Muscle layer of duodenum (tissue), 2 donors: ENCODE results near the gene GRK5.

Source experiments
- H3K27ac ChIP-seq: one replicate; pipeline ENCODE4 v1.7.0; 2013; ENCODE audit warnings: mild to moderate bottlenecking, low read length
- H3K27me3 ChIP-seq: one replicate; pipeline ENCODE4 v1.7.0; 2013; ENCODE audit warnings: low read depth, mild to moderate bottlenecking, control low read depth, low read length
- H3K36me3 ChIP-seq, 2 donors: one replicate each; pipeline ENCODE4 v1.7.0; 2013; ENCODE audit warnings: low read length in 2 of 2, control low read depth in 1 of 2, mild to moderate bottlenecking in 1 of 2; ENCODE audit not compliant: insufficient read depth in 2 of 2, control insufficient read depth in 1 of 2
- H3K4me1 ChIP-seq, 2 donors: one replicate each; pipeline ENCODE4 v1.7.0; 2013; ENCODE audit warnings: low read length in 2 of 2, mild to moderate bottlenecking in 2 of 2, control low read depth in 1 of 2, moderate library complexity in 1 of 2; ENCODE audit not compliant: insufficient read depth in 2 of 2, control insufficient read depth in 1 of 2
- H3K4me3 ChIP-seq, 2 donors: one replicate each; pipeline ENCODE4 v1.7.0; 2013; ENCODE audit warnings: low read length in 2 of 2, low read depth in 1 of 2, mild to moderate bottlenecking in 1 of 2
- H3K9me3 ChIP-seq, 2 donors: one replicate each; pipeline ENCODE4 v1.7.0; 2013; ENCODE audit warnings: low read length in 2 of 2, control low read depth in 1 of 2, mild to moderate bottlenecking in 1 of 2; ENCODE audit not compliant: control insufficient read depth in 1 of 2
- donor health status: healthy.

GRK5 gene

DNA sequence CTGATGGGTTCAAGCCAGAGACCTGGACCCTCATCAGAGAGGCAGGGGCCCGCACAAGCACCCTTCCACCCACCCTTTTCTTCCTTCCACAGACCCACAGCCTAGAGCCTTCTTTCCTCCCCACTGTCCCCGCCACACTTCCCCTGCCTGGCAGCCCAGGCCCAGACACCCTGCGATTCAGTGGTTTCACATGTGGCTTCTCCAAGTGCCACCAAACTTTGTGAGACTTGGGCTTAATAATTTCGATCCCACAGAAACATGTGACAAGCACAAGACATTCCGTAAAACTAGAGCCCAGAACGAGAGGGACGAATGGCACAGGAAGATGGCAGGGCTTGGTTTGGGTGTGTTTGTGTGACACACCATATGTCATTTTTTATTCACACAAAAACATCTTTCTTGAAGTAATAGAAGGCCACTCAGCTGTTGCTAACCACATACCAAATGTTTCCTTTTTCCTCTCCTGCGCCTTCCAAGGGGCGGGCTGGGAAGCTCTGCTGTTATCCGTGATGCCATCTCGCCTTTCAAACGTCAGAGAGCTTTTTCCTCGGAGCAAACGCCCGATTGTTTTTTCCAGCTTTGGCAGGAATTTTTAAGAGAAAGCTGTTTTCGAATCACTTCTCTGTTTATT is 162.9 kb downstream of the GRK5 start:
- Histone ChIP-seq H3K27me3 (no peaks in the 10 kb centered on the region), H3K27ac (peak overlapping the region; percentile 72), H3K9me3 (no peaks in the 10 kb centered on the region), H3K36me3 (no peaks in the 10 kb centered on the region), H3K4me1 (peaks cover 8 to 21% of the 10 kb centered on the region in 2 donors), H3K4me3 (no peak overlapping the region)

DNA sequence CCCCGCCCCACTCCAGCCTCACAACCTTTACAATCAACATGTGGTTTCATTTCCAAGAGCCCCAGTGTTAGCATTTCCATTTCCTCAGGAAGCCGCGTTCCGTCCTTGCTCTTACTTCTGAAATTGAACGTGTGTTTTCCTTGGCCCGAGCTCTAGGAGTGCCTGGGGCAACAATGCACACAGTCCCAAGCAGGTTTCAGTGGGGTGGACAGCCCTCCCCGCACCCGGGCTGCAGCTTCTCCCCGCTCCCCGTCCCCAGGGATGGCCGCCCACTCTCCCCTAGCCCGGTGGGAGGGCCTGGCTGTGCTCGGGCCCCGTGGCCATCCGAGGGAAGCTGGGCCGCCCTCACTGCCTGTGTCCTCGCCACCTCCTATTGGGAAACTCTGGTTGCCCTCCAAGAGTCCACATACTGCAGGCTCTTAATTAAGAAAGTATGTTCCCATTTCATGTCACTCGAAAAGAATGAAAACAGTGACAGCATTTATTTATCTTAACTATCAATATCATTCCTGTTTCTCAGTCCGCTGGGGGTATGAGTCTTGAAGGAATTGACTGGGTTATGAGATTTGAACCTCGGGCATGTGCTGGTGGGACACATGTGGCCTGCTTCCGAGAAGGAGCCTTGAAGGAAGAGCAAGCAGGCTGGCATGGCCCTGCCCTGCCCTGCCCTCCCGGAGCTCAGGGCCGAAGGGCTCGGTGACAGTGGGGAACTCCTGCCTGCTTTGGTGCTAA is 163.8 kb downstream of the GRK5 start:
- Histone ChIP-seq H3K4me3 (no peak overlapping the region), H3K36me3 (no peaks in the 10 kb centered on the region), H3K4me1 (peaks cover 12 to 18% of the 10 kb centered on the region in 2 donors)

DNA sequence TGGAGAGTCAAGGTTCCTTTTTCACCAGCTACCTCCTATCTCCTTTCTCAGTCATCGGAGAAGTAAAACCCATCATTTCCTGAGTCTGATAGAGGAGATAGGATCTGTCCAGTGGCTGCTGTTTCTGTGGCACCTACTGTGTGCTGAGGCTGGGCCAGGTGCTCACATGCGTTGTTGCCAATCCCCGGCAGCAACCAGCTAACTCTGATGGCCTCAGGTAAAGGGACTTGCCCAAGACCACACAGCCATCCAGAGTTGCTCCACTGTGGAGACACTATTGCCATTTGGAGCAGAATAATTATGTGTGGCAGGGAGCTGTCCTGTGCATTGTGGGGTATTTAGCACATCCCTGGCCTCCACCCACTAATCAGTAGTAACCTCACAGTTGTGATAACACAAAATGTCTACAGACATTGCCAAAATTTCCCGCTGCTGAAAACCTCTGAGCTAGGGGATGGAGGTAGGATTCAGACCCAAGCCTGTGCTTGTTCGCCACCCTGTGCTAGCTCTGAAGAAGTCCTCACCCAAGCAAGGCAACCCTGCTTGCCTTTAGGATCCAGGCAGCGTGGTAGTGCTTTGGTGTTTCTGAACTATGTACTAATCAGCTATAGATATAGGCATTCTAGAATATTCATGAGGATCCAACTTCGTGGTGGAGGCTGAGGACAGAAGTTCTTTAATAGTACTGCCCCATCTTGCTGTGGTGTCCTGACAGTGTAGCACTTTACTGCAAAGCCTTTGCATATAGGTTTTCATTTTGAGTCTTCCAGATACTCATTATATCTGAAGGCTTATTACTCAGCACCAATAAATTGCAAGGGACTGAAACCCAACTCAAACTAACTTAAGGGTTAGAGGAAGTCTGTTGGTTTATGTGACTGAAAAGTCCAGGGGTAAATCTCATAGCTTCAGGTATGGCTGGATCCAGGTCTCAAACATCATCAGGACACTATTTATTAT is 164.6 kb downstream of the GRK5 start:
- H3K4me1 ChIP-seq = peaks cover 12 to 18% of the 10 kb centered on the region in 2 donors

More for the DNA sequence above, 163.8 kb downstream of the GRK5 start:
- no peaks in the 10 kb centered on the region for H3K9me3 ChIP-seq
- peak overlapping the region; percentile 72 for H3K27ac ChIP-seq
- H3K27me3 ChIP-seq = no peaks in the 10 kb centered on the region

DNA sequence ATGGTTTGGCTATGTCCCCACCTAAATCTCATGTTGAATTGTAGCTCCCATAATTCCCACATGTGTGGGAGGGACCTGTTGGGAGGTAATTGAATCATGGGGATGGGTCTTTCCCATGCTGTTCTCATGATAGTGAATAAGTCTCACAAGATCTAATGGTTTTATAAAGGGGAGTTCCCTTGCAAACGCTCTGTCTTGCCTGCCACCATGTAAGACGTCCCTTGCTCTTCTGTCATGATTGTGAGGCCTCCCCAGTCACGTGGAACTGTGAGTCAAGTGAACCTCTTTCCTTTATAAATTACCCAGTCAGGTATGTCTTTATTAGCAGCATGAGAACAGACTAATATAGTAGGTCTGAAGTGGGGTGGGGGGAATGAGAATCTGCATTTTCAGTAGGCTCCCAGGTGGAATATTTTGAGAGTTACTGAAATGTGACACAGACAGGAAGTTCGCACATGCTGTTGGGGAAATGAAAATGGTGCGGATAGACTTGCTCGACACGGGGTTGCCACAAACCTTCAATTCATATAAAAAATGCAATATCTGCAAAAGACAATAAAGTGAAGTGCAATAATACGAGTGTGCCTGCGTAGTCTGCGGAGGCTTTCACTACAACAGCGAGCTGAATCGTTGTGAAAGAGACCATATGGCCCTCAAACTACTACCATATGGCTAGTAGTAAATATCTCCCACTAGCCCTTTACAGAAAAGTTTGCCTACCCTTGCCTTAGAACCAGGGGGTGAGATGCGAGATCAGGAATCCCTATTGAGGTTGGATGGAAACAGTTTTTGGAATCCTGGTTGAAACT is 166.1 kb downstream of the GRK5 start:
- peaks cover 9 to 18% of the 10 kb centered on the region in 2 donors for H3K4me1 ChIP-seq

More for the DNA sequence above, 164.6 kb downstream of the GRK5 start:
- H3K27ac ChIP-seq = peak overlapping the region; percentile 72
- no peaks in the 10 kb centered on the region for H3K27me3 ChIP-seq
- no peaks in the 10 kb centered on the region for H3K36me3 ChIP-seq
- H3K9me3 ChIP-seq = no peaks in the 10 kb centered on the region
- H3K4me3 ChIP-seq = no peak overlapping the region

DNA sequence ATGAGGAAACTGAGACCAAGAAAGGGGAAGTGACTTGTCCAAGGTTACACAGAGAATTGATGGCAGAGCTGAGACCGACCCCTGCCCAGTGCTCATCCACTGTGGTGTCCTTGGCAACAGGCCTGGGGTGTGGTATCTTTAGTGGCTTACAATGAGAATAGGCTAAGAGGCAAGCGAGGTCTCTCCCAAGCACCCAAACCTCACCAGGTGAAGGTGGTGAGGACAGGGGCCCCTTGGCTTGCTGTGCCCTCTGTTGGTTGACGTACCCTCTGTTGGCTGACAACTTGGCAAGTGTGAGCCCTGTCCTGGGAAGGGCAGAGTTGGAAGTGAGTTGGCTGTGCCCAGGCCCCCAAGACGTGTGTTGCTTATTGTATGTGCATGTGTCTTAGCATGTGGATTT is 166.9 kb downstream of the GRK5 start:
- no peaks in the 10 kb centered on the region for H3K36me3 ChIP-seq
- H3K27me3 ChIP-seq = no peaks in the 10 kb centered on the region
- peaks cover 8 to 11% of the 10 kb centered on the region in 2 donors for H3K4me1 ChIP-seq
- H3K9me3 ChIP-seq = no peaks in the 10 kb centered on the region
- no peak overlapping the region for H3K4me3 ChIP-seq
- H3K27ac ChIP-seq = no peak overlapping the region

More for the DNA sequence above, 166.1 kb downstream of the GRK5 start:
- Histone ChIP-seq H3K27me3 (no peaks in the 10 kb centered on the region), H3K36me3 (no peaks in the 10 kb centered on the region), H3K4me3 (no peak overlapping the region), H3K27ac (no peak overlapping the region), H3K9me3 (no peaks in the 10 kb centered on the region)

DNA sequence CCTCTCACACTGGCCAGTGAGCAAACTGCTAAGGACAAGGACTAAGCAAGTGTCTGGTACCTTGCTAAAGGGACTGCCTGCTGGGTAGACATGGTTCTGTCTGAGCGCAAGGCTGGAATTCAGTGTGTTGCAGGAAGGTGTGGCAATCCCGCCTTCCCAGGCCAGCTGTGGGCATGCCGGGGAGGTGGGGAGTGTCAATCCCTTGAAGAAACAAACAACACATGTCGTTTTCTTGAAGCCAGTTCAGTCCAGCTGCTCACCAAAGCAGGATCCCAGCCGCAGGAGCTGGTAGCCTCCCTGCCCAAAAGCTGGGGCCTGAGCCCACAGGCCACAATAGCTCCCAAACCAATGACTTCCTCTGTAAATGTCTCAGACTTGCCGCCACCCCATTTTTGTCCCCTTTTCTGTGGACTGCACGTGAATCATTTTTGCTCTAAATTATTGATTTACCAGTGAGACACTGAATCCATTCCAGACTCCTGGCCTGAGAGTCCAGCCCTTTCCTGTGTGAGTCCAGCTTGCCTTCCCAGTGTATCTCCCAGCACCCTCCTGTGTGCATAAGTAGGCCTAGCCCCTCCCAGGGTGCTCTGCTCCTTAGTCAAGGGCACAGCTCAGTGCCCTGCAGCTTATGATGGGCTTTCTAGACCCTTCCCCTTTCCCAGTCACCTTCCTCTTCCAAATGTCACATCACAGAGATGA is 168.4 kb downstream of the GRK5 start:
- Histone ChIP-seq H3K27me3 (no peaks in the 10 kb centered on the region), H3K4me3 (no peak overlapping the region), H3K4me1 (peaks cover 8 to 11% of the 10 kb centered on the region in 2 donors), H3K36me3 (peaks cover 0 to 3% of the 10 kb centered on the region in 2 donors), H3K27ac (no peak overlapping the region), H3K9me3 (no peaks in the 10 kb centered on the region)

DNA sequence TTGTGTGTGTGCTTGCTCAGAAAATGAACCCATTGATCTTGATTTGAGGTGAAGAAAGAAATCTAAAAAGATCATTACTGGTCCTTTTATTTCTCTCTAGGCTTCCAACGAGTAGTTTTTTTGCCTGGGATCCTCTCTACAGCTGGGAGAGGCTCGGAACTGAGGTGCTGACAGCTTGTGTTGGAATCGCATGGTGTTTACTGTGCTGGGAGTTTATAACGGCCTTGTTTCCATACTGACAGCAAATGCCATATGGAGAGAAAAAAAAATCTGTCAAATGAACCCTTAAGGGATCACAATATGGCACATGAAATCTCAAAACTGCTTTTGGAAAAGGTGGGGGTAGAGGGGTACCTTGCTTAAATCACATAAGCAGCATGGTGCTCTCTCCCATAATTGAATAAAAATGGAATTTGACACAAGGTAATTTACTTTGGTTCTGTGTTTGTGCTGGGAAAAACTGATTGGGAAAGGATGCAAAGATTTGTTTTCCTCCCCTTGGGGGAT is 170.1 kb downstream of the GRK5 start:
- Histone ChIP-seq H3K4me1 (peaks cover 3 to 11% of the 10 kb centered on the region in 2 donors), H3K36me3 (peaks cover 0 to 10% of the 10 kb centered on the region in 2 donors), H3K27ac (no peak overlapping the region), H3K27me3 (no peaks in the 10 kb centered on the region), H3K9me3 (no peaks in the 10 kb centered on the region), H3K4me3 (no peak overlapping the region)

DNA sequence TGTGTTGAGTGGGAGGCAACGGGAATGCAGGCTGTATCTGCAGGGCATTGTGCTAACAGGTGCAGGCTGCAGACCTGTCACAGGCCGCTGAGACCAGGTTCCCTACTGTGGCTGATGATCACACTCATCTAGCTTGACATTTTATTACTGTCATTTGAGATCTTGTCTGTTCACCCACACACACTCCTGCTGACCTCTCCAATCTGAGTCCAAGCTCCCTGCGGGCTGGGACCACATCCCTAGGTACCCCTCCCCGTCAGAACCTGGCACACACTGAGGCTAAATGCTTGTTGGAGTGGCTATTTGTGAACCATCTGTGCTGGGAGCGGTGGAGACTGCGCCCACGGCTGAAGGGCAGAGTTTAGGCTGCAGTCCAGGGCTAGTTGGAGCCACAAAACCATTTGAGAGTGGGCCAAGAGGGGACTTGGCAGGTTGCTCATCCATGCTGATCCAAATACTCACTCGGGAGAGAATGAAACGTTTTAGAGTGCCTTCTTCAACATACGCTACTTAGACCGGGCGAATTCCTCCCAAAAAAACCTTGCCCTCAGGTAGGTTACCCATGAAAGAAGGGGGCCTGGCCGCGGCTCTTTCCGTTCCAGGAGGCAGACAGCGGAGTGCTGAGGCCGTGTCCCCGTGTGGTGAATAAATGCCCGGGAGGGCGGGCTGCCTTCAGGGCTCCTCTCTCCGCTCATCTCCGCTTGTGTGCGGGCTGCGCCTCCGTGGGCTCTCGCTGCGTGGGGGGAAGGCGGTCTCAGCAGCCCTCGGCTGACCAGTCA is 170.8 kb downstream of the GRK5 start:
- Histone ChIP-seq H3K36me3 (peaks cover 3 to 11% of the 10 kb centered on the region in 2 donors), H3K27ac (no peak overlapping the region), H3K9me3 (no peaks in the 10 kb centered on the region), H3K4me1 (peaks cover 3 to 11% of the 10 kb centered on the region in 2 donors), H3K4me3 (no peak overlapping the region), H3K27me3 (no peaks in the 10 kb centered on the region)

DNA sequence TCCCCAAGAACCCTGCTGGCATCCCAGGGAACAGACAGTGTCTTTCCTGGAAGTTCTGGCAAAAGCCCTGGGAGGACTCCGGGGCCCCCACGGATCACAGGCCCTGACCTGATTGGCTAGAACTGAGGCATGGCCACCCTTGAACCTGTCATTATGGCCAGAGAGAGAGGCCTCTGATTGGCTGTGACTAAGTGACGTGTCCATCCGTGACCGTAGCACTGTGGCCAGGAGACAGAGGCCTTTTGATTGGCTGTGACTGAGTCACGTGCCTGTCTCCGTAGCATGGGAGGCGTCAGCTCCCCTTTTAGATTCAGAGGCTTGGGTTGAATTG is 171.3 kb downstream of the GRK5 start:
- Histone ChIP-seq H3K27ac (no peak overlapping the region), H3K27me3 (no peaks in the 10 kb centered on the region), H3K9me3 (no peaks in the 10 kb centered on the region), H3K4me3 (no peak overlapping the region), H3K36me3 (peaks cover 7 to 14% of the 10 kb centered on the region in 2 donors), H3K4me1 (peaks cover 3 to 11% of the 10 kb centered on the region in 2 donors)
